OCI-LY3 (cell line): ENCODE results near the gene PRR9.

ENCODE experiments used
- H2AFZ ChIP-seq: fragments of 200-600, 300-600 bp; shearing (Covaris generic); 2 replicates; pipeline ENCODE4 v1.6.0; 2014; ENCODE audit warnings: antibody characterized with exemption, low read depth, low read length
- H3K27ac ChIP-seq: fragments of 200-600, 300-600 bp; sonication (generic); 2 replicates; pipeline ENCODE4 v1.5.1; 2014; ENCODE audit warnings: mild to moderate bottlenecking, low read length, moderate library complexity, mixed read lengths
- H3K27me3 ChIP-seq: fragments of 200-600, 300-600 bp; sonication (generic); 2 replicates; pipeline ENCODE4 v1.6.1; 2014; ENCODE audit warnings: low read depth, low read length, mixed read lengths
- H3K36me3 ChIP-seq: fragments of 200-600, 300-600 bp; sonication (generic); replicated peaks from 2 replicates; pipeline ENCODE3; 2014; ENCODE audit warnings: low read depth, low read length, mixed read lengths
- H3K4me1 ChIP-seq: fragments of 300-600, 200-600 bp; sonication (generic); 2 replicates; pipeline ENCODE4 v1.6.1; 2014; ENCODE audit warnings: low read length, mixed read lengths
- H3K4me2 ChIP-seq: fragments of 200-600, 300-600 bp; sonication (generic); 2 replicates; pipeline ENCODE4 v1.6.1; 2014; ENCODE audit warnings: low read length, mixed read lengths
- H3K4me3 ChIP-seq: fragments of 300-600, 200-600 bp; sonication (generic); 2 replicates; pipeline ENCODE4 v1.5.1; 2014; ENCODE audit warnings: antibody characterized with exemption, mild to moderate bottlenecking, low read length, moderate library complexity
- H3K79me2 ChIP-seq: fragments of 300-600, 200-600 bp; shearing (Covaris generic); 2 replicates; pipeline ENCODE4 v1.6.1; 2014; ENCODE audit warnings: mild to moderate bottlenecking, low read length, mixed read lengths
- H3K9ac ChIP-seq: fragments of 300-600, 200-600 bp; shearing (Covaris generic); 2 replicates; pipeline ENCODE4 v1.6.0; 2014; ENCODE audit warnings: mild to moderate bottlenecking, low read length, moderate library complexity
- H3K9me3 ChIP-seq: fragments of 200-600, 300-600 bp; shearing (Covaris generic); 2 replicates; pipeline ENCODE4 v1.6.1; 2014; ENCODE audit warnings: low read length, mixed read lengths; ENCODE audit not compliant: insufficient read depth
- H4K20me1 ChIP-seq: fragments of 200-600, 300-600 bp; sonication (generic); 2 replicates; pipeline ENCODE4 v1.6.1; 2016; ENCODE audit warnings: low read length, mixed read lengths; ENCODE audit not compliant: insufficient read depth
- CTCF ChIP-seq: fragments of 200-600, 300-600 bp; sonication (generic); IDR thresholded peaks from 2 replicates; pipeline ENCODE4 v1.5.1; 2014; ENCODE audit warnings: antibody characterized with exemption, low read length, low read depth
- EZH2phosphoT487 ChIP-seq: fragments of 200-600 bp; shearing (Covaris generic); IDR thresholded peaks from 2 replicates; pipeline ENCODE4 v1.6.1; 2018; ENCODE audit warnings: antibody characterized with exemption, mixed run types, low read depth

Gene PRR9

GRCh38 chr1:153217212-153217611, at the start of gene PRR9:
Gene PRR9 (plus strand): TSS chr1:153217584. CDS start chr1:153218145, 561 bp downstream.
- Histone ChIP-seq H3K9ac (no peak within 1 kb of the TSS), H3K36me3 (no peaks in the 10 kb centered on the region), H3K4me2 (no peak within 1 kb of the TSS), H3K4me1 (no peaks in the 10 kb centered on the region), H3K79me2 (no peaks in the 10 kb centered on the region), H3K27ac (no peak within 1 kb of the TSS), H2AFZ (no peak within 1 kb of the TSS), H3K9me3 (no peaks in the 10 kb centered on the region), H3K4me3 (no peak within 1 kb of the TSS), H3K27me3 (peaks cover 65% of the 10 kb centered on the region), H4K20me1 (no peaks in the 10 kb centered on the region)
- TF ChIP-seq CTCF = no peak
- no peak for TF ChIP-seq EZH2phosphoT487

- Histone ChIP-seq H3K27ac (no peak overlapping the region), H3K9ac (no peak overlapping the region), H3K79me2 (no peaks in the 10 kb centered on the region), H4K20me1 (no peaks in the 10 kb centered on the region), H3K36me3 (no peaks in the 10 kb centered on the region), H3K4me1 (no peaks in the 10 kb centered on the region), H3K9me3 (no peaks in the 10 kb centered on the region), H3K4me3 (no peak overlapping the region), H3K27me3 (peaks cover 83% of the 10 kb centered on the region), H3K4me2 (no peak overlapping the region), H2AFZ (no peak overlapping the region)
- TF ChIP-seq CTCF (no peak), EZH2phosphoT487 (no peak)
Observed at GRCh38 chr1:153168686-153169085, 48.7 kb upstream of the PRR9 start.

- Histone ChIP-seq H3K27ac (no peak overlapping the region), H3K4me3 (no peak overlapping the region), H3K36me3 (no peaks in the 10 kb centered on the region), H4K20me1 (no peaks in the 10 kb centered on the region), H3K4me1 (no peaks in the 10 kb centered on the region), H3K9me3 (no peaks in the 10 kb centered on the region), H3K27me3 (peaks cover 86% of the 10 kb centered on the region), H3K79me2 (no peaks in the 10 kb centered on the region), H2AFZ (no peak overlapping the region), H3K9ac (no peak overlapping the region), H3K4me2 (no peak overlapping the region)
- TF ChIP-seq EZH2phosphoT487 (no peak), CTCF (no peak)
Observed at GRCh38 chr1:153174624-153175023, 42.8 kb upstream of the PRR9 start.

GRCh38 chr1:153178922-153179321, 38.5 kb upstream of the PRR9 start:
- H3K36me3 ChIP-seq = no peaks in the 10 kb centered on the region
- H3K4me2 ChIP-seq = no peak overlapping the region
- H4K20me1 ChIP-seq = no peaks in the 10 kb centered on the region
- H3K4me1 ChIP-seq = no peaks in the 10 kb centered on the region
- H3K27me3 ChIP-seq = peaks cover 69% of the 10 kb centered on the region
- no peak overlapping the region for H2AFZ ChIP-seq
- TF ChIP-seq CTCF (no peak), EZH2phosphoT487 (no peak)
- H3K4me3 ChIP-seq = no peak overlapping the region
- H3K27ac ChIP-seq = no peak overlapping the region
- H3K9ac ChIP-seq = no peak overlapping the region
- H3K79me2 ChIP-seq = no peaks in the 10 kb centered on the region
- H3K9me3 ChIP-seq = no peaks in the 10 kb centered on the region
